ENCODE data around the gene KDELR1. TPM values are rescaled to one million over a fixed set of nuclear protein-coding genes. Genes with fewer than 3 reads are reported as not detected.

KDELR1 gene
- total RNA-seq, 1 donor from 2014 or later = 255 TPM

- Mint-ChIP-seq H3K27me3 (ENCODE audit: low read depth) (no peaks in the 10 kb centered on the region), H3K4me3 (peak overlapping the region; percentile 73), H3K4me1 (peaks cover 3% of the 10 kb centered on the region), H3K9me3 (no peaks in the 10 kb centered on the region), H3K36me3 (no peaks in the 10 kb centered on the region), H3K27ac (peak overlapping the region; percentile 87)
- peak; percentile 92 to 96 for DNase-seq (ENCODE audit: low spot score in 2 of 2, unreplicated experiment in 2 of 2)
- no peak for TF ChIP-seq CTCF (IDR thresholded peaks at IDR 0.05; ENCODE audit: unreplicated experiment)
These were observed 28.4 kb downstream of the KDELR1 start for GRCh38 chr19:48362716-48363499.

GRCh38 chr19:48361912-48362311 is 29.4 kb downstream of the KDELR1 start:
- Mint-ChIP-seq H3K4me3 (no peak overlapping the region), H3K27ac (no peak overlapping the region), H3K36me3 (no peaks in the 10 kb centered on the region), H3K27me3 (ENCODE audit: low read depth) (no peaks in the 10 kb centered on the region), H3K9me3 (no peaks in the 10 kb centered on the region), H3K4me1 (peaks cover 3% of the 10 kb centered on the region)
- no peak for DNase-seq (ENCODE audit: low spot score in 2 of 2, unreplicated experiment in 2 of 2)
- TF ChIP-seq CTCF (IDR thresholded peaks at IDR 0.05; ENCODE audit: unreplicated experiment) = no peak

GRCh38 chr19:48359123-48359522 is 32.2 kb downstream of the KDELR1 start:
- no peak for DNase-seq (ENCODE audit: low spot score in 2 of 2, unreplicated experiment in 2 of 2)

GRCh38 chr19:48355365-48355954 is 35.9 kb downstream of the KDELR1 start:
- Mint-ChIP-seq H3K9me3 (no peaks in the 10 kb centered on the region), H3K27me3 (ENCODE audit: low read depth) (no peaks in the 10 kb centered on the region), H3K27ac (no peak overlapping the region), H3K4me1 (no peaks in the 10 kb centered on the region), H3K36me3 (no peaks in the 10 kb centered on the region), H3K4me3 (no peak overlapping the region)
- no peak for TF ChIP-seq CTCF (IDR thresholded peaks at IDR 0.05; ENCODE audit: unreplicated experiment)
- no peak for DNase-seq (ENCODE audit: low spot score in 2 of 2, unreplicated experiment in 2 of 2)

More at GRCh38 chr19:48359123-48359522, 32.2 kb downstream of the KDELR1 start:
- peaks cover 2% of the 10 kb centered on the region for H3K4me1 Mint-ChIP-seq
- no peaks in the 10 kb centered on the region for H3K36me3 Mint-ChIP-seq
- no peak overlapping the region for H3K4me3 Mint-ChIP-seq
- TF ChIP-seq CTCF (IDR thresholded peaks at IDR 0.05; ENCODE audit: unreplicated experiment) = no peak
- H3K27me3 Mint-ChIP-seq (ENCODE audit: low read depth) = no peaks in the 10 kb centered on the region
- H3K9me3 Mint-ChIP-seq = no peaks in the 10 kb centered on the region
- no peak overlapping the region for H3K27ac Mint-ChIP-seq

- H3K9me3 Mint-ChIP-seq = no peaks in the 10 kb centered on the region
- no peaks in the 10 kb centered on the region for H3K36me3 Mint-ChIP-seq
- no peak overlapping the region for H3K27ac Mint-ChIP-seq
- no peak for DNase-seq (ENCODE audit: low spot score in 2 of 2, unreplicated experiment in 2 of 2)
- no peaks in the 10 kb centered on the region for H3K4me1 Mint-ChIP-seq
- no peaks in the 10 kb centered on the region for H3K27me3 Mint-ChIP-seq (ENCODE audit: low read depth)
- H3K4me3 Mint-ChIP-seq = no peak overlapping the region
- TF ChIP-seq CTCF (IDR thresholded peaks at IDR 0.05; ENCODE audit: unreplicated experiment) = no peak
These were observed 36.9 kb downstream of the KDELR1 start for GRCh38 chr19:48354332-48354992.

All from mesothelial cell of epicardium (in vitro differentiated cells).